Activated T-helper 2 cell treated with anti-CD3 and anti-CD28 coated beads, Interferon-gamma antibody, Interleukin-2, Interleukin-4, amounts not matched to agents 10 μg/mL and 5 μg/mL and 100 μg/mL, durations not matched to agents 14 hours and 24 hours and 36 hours (primary cell): ENCODE results near the gene ARL14. TPM values are rescaled to one million over a fixed set of nuclear protein-coding genes. Genes with fewer than 3 reads are reported as not detected.
A peak's percentile ranks its signal among the peaks of the same experiment; 100 is the strongest.

Experiments used
- DNase-seq: peaks from one replicate; pipeline ENCODE4 v3.0.0; 2021; ENCODE audit warnings: low spot score
- H3K27ac Mint-ChIP-seq: one replicate; pipeline ENCODE4 v1.8.0; 2021; ENCODE audit warnings: mixed read lengths
- H3K27me3 Mint-ChIP-seq: one replicate; pipeline ENCODE4 v1.8.0; 2021; ENCODE audit warnings: low read depth, mixed read lengths
- H3K36me3 Mint-ChIP-seq: one replicate; pipeline ENCODE4 v1.8.0; 2021; ENCODE audit warnings: low read depth, mixed read lengths
- H3K4me1 Mint-ChIP-seq: one replicate; pipeline ENCODE4 v1.8.0; 2021; ENCODE audit warnings: low read depth, mixed read lengths
- H3K4me3 Mint-ChIP-seq: one replicate; pipeline ENCODE4 v1.8.0; 2021; ENCODE audit warnings: low read depth, mild to moderate bottlenecking, moderate library complexity, mixed read lengths
- H3K9me3 Mint-ChIP-seq: one replicate; pipeline ENCODE4 v1.8.0; 2021; ENCODE audit warnings: mixed read lengths
- intact Hi-C: fragments of 100-400 bp; cut with micrococcal nuclease; formaldehyde crosslinking; loops from one replicate; pipeline ENCODE4 v1.15.1; 2023
- total RNA-seq: library from RNA; stranded (reverse); gene quantifications from 2 replicates; pipeline ENCODE4 v1.2.3, GENCODE V29; 2022

Gene ARL14
- total RNA-seq, 1 donor from 2014 or later, result not detected

- H3K27ac Mint-ChIP-seq, result no peak overlapping the region
Measured at GRCh38 chr3:160661660-160662059, 15.3 kb upstream of the ARL14 start.

GRCh38 chr3:160665231-160665630 is 11.7 kb upstream of the ARL14 start:
- intact Hi-C loops, result no loop called here
- peaks cover 11% of the 10 kb centered on the region for H3K4me1 Mint-ChIP-seq
- no peaks in the 10 kb centered on the region for H3K27me3 Mint-ChIP-seq
- no peak overlapping the region for H3K4me3 Mint-ChIP-seq
- peak overlapping the region; percentile 59 for H3K27ac Mint-ChIP-seq
- H3K9me3 Mint-ChIP-seq, result no peaks in the 10 kb centered on the region
- H3K36me3 Mint-ChIP-seq, result no peaks in the 10 kb centered on the region
- DNase-seq, result no peak

More at GRCh38 chr3:160661660-160662059, 15.3 kb upstream of the ARL14 start:
- intact Hi-C loops, result no loop called here
- peaks cover 11% of the 10 kb centered on the region for H3K4me1 Mint-ChIP-seq
- DNase-seq, result no peak
- no peaks in the 10 kb centered on the region for H3K36me3 Mint-ChIP-seq
- no peak overlapping the region for H3K4me3 Mint-ChIP-seq
- H3K9me3 Mint-ChIP-seq, result no peaks in the 10 kb centered on the region
- peaks cover 4% of the 10 kb centered on the region for H3K27me3 Mint-ChIP-seq

DNA sequence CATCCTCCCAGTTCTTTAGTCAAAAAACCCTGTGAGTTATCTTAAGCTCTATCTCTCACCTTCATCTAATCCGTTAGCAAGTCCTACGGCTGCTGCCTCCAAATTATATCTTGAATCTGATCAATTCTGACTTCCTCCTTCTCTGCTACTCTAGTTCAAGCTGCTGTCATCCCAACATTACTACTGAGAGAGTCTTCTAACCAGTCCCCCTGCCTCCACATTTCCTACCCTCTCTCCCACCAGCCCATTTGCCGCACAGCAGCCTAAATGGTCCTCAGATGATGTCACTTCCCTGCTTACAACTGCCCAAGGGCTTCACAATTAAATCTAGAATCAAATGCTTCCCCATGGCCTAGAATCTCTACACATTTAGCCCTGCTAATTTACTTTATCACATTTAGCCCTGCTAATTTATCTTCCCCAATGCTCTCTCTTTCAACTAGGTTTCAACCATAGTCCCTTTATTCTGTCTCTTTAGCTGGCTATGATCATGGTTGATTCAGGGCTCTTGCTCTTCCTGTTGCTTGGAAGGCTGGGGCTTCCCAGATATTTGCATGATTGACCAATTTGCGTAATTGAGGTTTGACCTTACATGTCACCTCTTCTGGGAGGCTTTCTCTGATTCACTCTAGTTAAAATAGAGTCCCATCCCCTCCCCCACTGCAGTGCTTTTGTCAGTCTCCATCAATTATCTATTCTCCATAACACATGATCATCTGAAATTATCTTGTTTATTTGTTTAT is 11.0 kb upstream of the ARL14 start:
- peak overlapping the region; percentile 59 for H3K27ac Mint-ChIP-seq
- no peak overlapping the region for H3K4me3 Mint-ChIP-seq
- H3K9me3 Mint-ChIP-seq, result no peaks in the 10 kb centered on the region
- no peaks in the 10 kb centered on the region for H3K36me3 Mint-ChIP-seq
- H3K27me3 Mint-ChIP-seq, result peaks cover 2% of the 10 kb centered on the region
- H3K4me1 Mint-ChIP-seq, result peaks cover 11% of the 10 kb centered on the region
- no peak for DNase-seq
- intact Hi-C loops, result no loop called here

- H3K27me3 Mint-ChIP-seq, result peaks cover 5% of the 10 kb centered on the region
- no peak overlapping the region for H3K27ac Mint-ChIP-seq
- no peaks in the 10 kb centered on the region for H3K9me3 Mint-ChIP-seq
- peaks cover 11% of the 10 kb centered on the region for H3K4me1 Mint-ChIP-seq
- H3K36me3 Mint-ChIP-seq, result no peaks in the 10 kb centered on the region
- DNase-seq, result no peak
- H3K4me3 Mint-ChIP-seq, result no peak overlapping the region
- intact Hi-C loops, result no loop called here
Measured at GRCh38 chr3:160667452-160667851, 9.5 kb upstream of the ARL14 start.

- intact Hi-C loops, result no loop called here
- Mint-ChIP-seq H3K4me1 (peaks cover 11% of the 10 kb centered on the region), H3K9me3 (no peaks in the 10 kb centered on the region), H3K36me3 (no peaks in the 10 kb centered on the region), H3K27me3 (peaks cover 5% of the 10 kb centered on the region), H3K4me3 (no peak overlapping the region), H3K27ac (no peak overlapping the region)
- no peak for DNase-seq
Measured at GRCh38 chr3:160668454-160668853, 8.5 kb upstream of the ARL14 start.

- Mint-ChIP-seq H3K4me3 (no peak overlapping the region), H3K4me1 (peaks cover 2% of the 10 kb centered on the region), H3K9me3 (no peaks in the 10 kb centered on the region), H3K36me3 (no peaks in the 10 kb centered on the region), H3K27me3 (peaks cover 7% of the 10 kb centered on the region), H3K27ac (no peak overlapping the region)
- no peak for DNase-seq
- intact Hi-C loops, result no loop called here
Measured at GRCh38 chr3:160671231-160671630, 5.7 kb upstream of the ARL14 start.

DNA sequence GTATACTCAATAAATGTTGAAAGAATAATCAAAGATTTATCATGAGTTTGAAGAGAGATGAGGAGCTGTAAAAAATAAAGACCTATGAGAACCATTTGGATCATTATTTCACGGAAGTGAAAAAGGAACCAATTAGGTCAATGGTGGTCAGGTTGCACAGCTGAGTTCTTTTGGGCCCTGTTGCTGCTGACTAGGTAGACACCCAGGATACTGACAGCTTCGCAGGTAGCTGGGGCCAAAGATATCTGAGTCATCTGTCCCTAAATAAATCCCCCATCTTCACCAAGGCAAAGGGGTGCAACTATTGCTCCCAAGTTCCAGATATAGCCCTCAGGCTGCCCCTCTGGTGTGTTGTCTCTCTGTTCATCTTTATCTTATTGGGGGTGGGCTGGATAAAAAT is 5.0 kb upstream of the ARL14 start:
- Mint-ChIP-seq H3K36me3 (no peaks in the 10 kb centered on the region), H3K4me3 (no peak overlapping the region), H3K9me3 (no peaks in the 10 kb centered on the region), H3K4me1 (no peaks in the 10 kb centered on the region), H3K27ac (no peak overlapping the region), H3K27me3 (peaks cover 7% of the 10 kb centered on the region)
- intact Hi-C loops, result no loop called here
- DNase-seq, result no peak

DNA sequence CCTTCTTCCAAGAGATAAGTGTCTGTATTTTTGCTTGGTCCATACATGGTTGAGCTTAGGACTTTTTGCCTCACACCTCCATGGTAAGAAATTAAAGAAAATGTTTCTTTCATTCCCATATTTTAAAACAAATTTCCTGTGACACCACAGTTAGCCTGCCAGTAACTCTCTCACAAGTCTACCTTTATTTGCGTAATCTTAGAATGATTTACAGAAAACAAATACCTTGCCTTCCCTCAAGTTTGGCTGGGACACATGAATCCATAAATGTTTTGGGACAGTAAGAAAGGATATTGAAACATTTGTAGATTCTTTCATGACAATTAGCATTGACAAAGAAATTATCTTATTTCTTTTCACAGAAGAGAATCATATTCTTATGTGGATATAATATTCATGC is 3.8 kb upstream of the ARL14 start:
- Mint-ChIP-seq H3K36me3 (no peaks in the 10 kb centered on the region), H3K27me3 (peaks cover 10% of the 10 kb centered on the region), H3K4me1 (no peaks in the 10 kb centered on the region), H3K9me3 (no peaks in the 10 kb centered on the region), H3K4me3 (no peak overlapping the region), H3K27ac (no peak overlapping the region)
- intact Hi-C loops, result no loop called here
- DNase-seq, result no peak

DNA sequence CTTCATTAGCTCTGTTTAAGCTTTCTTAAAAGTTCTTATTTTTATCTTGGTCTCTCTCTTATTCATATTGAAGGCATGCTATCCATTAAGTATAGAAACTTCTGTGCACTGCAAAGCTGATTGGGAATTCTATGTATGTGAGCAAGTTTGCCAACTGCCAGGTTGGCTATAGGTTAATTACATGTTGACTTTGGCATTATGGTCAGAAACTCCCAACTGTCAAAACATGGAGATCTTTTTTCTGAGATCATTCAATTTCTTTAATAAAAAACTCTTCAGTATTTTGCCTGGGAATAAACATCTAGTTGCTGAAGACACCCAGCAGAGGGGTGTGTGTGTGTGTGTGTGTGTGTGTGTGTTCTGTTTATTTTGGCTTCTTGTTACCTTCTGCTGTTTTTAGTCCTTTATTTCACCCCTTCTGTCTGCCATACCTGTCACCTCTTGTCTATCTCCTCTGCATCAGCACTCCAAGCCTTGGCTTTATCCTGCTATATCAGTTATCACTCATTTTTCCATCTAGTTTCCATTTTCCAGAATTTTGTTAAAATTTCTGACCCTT is 1.3 kb upstream of the ARL14 start:
- no peak overlapping the region for H3K4me3 Mint-ChIP-seq
- peaks cover 12% of the 10 kb centered on the region for H3K27me3 Mint-ChIP-seq
- no peaks in the 10 kb centered on the region for H3K36me3 Mint-ChIP-seq
- H3K4me1 Mint-ChIP-seq, result no peaks in the 10 kb centered on the region
- DNase-seq, result no peak
- intact Hi-C loops, result no loop called here
- H3K9me3 Mint-ChIP-seq, result no peaks in the 10 kb centered on the region
- H3K27ac Mint-ChIP-seq, result no peak overlapping the region

DNA sequence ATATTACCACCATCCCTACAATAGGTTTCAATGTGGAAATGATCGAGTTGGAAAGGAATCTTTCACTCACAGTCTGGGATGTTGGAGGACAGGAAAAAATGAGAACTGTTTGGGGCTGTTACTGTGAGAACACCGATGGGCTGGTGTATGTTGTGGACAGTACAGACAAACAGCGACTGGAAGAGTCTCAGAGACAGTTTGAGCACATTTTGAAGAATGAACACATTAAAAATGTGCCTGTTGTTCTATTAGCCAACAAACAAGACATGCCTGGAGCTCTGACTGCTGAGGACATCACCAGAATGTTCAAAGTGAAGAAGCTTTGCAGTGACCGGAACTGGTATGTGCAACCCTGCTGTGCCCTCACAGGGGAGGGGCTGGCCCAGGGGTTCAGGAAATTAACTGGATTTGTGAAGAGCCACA is 510 bp downstream of the ARL14 start:
- H3K9me3 Mint-ChIP-seq, result no peaks in the 10 kb centered on the region
- no peaks in the 10 kb centered on the region for H3K4me1 Mint-ChIP-seq
- DNase-seq, result no peak
- peaks cover 9% of the 10 kb centered on the region for H3K27me3 Mint-ChIP-seq
- intact Hi-C loops, result no loop called here
- H3K4me3 Mint-ChIP-seq, result no peak overlapping the region
- no peaks in the 10 kb centered on the region for H3K36me3 Mint-ChIP-seq
- H3K27ac Mint-ChIP-seq, result no peak overlapping the region

GRCh38 chr3:160678292-160678842 is 1.4 kb downstream of the ARL14 start:
- no peak for DNase-seq
- no peak overlapping the region for H3K27ac Mint-ChIP-seq
- H3K4me3 Mint-ChIP-seq, result no peak overlapping the region
- H3K27me3 Mint-ChIP-seq, result peaks cover 9% of the 10 kb centered on the region
- no peaks in the 10 kb centered on the region for H3K36me3 Mint-ChIP-seq
- no peaks in the 10 kb centered on the region for H3K4me1 Mint-ChIP-seq
- no peaks in the 10 kb centered on the region for H3K9me3 Mint-ChIP-seq
- intact Hi-C loops, result no loop called here

- H3K4me3 Mint-ChIP-seq, result no peak overlapping the region
- H3K27me3 Mint-ChIP-seq, result no peaks in the 10 kb centered on the region
- no peak for DNase-seq
- intact Hi-C loops, result no loop called here
- no peaks in the 10 kb centered on the region for H3K36me3 Mint-ChIP-seq
- no peaks in the 10 kb centered on the region for H3K9me3 Mint-ChIP-seq
- H3K4me1 Mint-ChIP-seq, result no peaks in the 10 kb centered on the region
- no peak overlapping the region for H3K27ac Mint-ChIP-seq
Measured at GRCh38 chr3:160684368-160684740, 7.4 kb downstream of the ARL14 start.

GRCh38 chr3:160685144-160685766 is 8.3 kb downstream of the ARL14 start:
- H3K9me3 Mint-ChIP-seq, result no peaks in the 10 kb centered on the region
- no peak overlapping the region for H3K27ac Mint-ChIP-seq
- no peak overlapping the region for H3K4me3 Mint-ChIP-seq
- H3K36me3 Mint-ChIP-seq, result no peaks in the 10 kb centered on the region
- H3K27me3 Mint-ChIP-seq, result no peaks in the 10 kb centered on the region
- no peak for DNase-seq
- H3K4me1 Mint-ChIP-seq, result no peaks in the 10 kb centered on the region
- intact Hi-C loops, result no loop called here
